T-cell (primary cell): ENCODE measurements around the gene RIOK1. TPM values are rescaled to one million over a fixed set of nuclear protein-coding genes. Genes with fewer than 3 reads are reported as not detected.

ENCODE experiments used
- ATAC-seq, 4 experiments: fragments of 200-7000 bp in 3 of 4; fragments of 150-1000 bp in 1 of 4; cut with Tn5 transposase; replicated peaks in 1 of 4; 1 replicate in 3 of 4; 2 replicates in 1 of 4; pipeline ENCODE4 v1.10.0; 2021; ENCODE audit warnings: moderate library complexity in 3 of 4, mild to moderate bottlenecking in 2 of 4, moderate number of reproducible peaks in 1 of 4
- CTCF ChIA-PET, 2 donors: fragments of 300-600 bp; sonication (Branson Sonifier 250); formaldehyde crosslinking; loops; one replicate each; lab custom pipeline; 2022; ENCODE audit warnings: antibody characterized with exemption in 2 of 2; lab: Charles Lee
- POLR2A ChIA-PET, 2 donors: fragments of 300-600 bp; sonication (Branson Sonifier 250); formaldehyde crosslinking; loops; one replicate each; lab custom pipeline; 2022; ENCODE audit warnings: antibody characterized with exemption in 2 of 2; lab: Charles Lee
- DNase-seq, 35 experiments: peaks; one replicate each; pipeline versions ENCODE4 v3.0.0 to v3.0.0-alpha.2; 2013 to 2023
- H3K27ac ChIP-seq: one replicate; pipeline ENCODE4 v1.5.1; 2013; ENCODE audit warnings: low read length
- H3K27me3 ChIP-seq, 2 experiments: replicated peaks in 1 of 2; 1 replicate in 1 of 2; 2 replicates in 1 of 2; pipeline versions ENCODE4 v1.6.1 to v1.7.0; 2013; ENCODE audit warnings: low read length in 1 of 2, mixed read lengths in 1 of 2; ENCODE audit not compliant: control insufficient read depth in 2 of 2, insufficient read depth in 2 of 2; ENCODE audit errors: extremely low read depth in 1 of 2
- H3K36me3 ChIP-seq, 2 donors: 1 replicate in 1 of 2; 2 replicates in 1 of 2; pipeline versions ENCODE4 v1.6.1 to v1.7.0; 2013; ENCODE audit warnings: low read length in 1 of 2; ENCODE audit not compliant: control insufficient read depth in 2 of 2, insufficient read depth in 1 of 2; ENCODE audit errors: extremely low read depth in 1 of 2
- H3K4me1 ChIP-seq, 2 experiments: 1 replicate in 1 of 2; 2 replicates in 1 of 2; pipeline versions ENCODE4 v1.6.1 to v1.7.0; 2013; ENCODE audit warnings: low read length in 2 of 2, mixed read lengths in 1 of 2; ENCODE audit not compliant: insufficient read depth in 2 of 2, control insufficient read depth in 1 of 2; ENCODE audit errors: extremely low read depth in 1 of 2
- H3K4me3 ChIP-seq, 2 donors: 1 replicate in 1 of 2; 2 replicates in 1 of 2; pipeline versions ENCODE4 v1.5.1 to v1.7.0; 2013; ENCODE audit warnings: mild to moderate bottlenecking in 2 of 2, low read length in 1 of 2, moderate library complexity in 1 of 2; ENCODE audit not compliant: control insufficient read depth in 1 of 2; ENCODE audit errors: extremely low read depth in 1 of 2
- H3K9me3 ChIP-seq: 2 replicates; pipeline ENCODE4 v1.7.0; 2013
- H3K27ac Mint-ChIP-seq, 2 donors: one replicate each; pipeline ENCODE4 v1.8.0; 2020 to 2021; ENCODE audit warnings: mild to moderate bottlenecking in 2 of 2, mixed read lengths in 2 of 2
- H3K27me3 Mint-ChIP-seq, 2 donors: one replicate each; pipeline ENCODE4 v1.8.0; 2021 to 2022; ENCODE audit warnings: mixed read lengths in 2 of 2
- H3K36me3 Mint-ChIP-seq: one replicate; pipeline ENCODE4 v1.8.0; 2021; ENCODE audit warnings: mixed read lengths
- H3K4me1 Mint-ChIP-seq, 3 donors: one replicate each; pipeline ENCODE4 v1.8.0; 2020 to 2022; ENCODE audit warnings: mixed read lengths in 3 of 3, mild to moderate bottlenecking in 1 of 3
- H3K4me3 Mint-ChIP-seq, 3 donors: one replicate each; pipeline ENCODE4 v1.8.0; 2020 to 2022; ENCODE audit warnings: mild to moderate bottlenecking in 3 of 3, mixed read lengths in 3 of 3, moderate library complexity in 3 of 3
- H3K9me3 Mint-ChIP-seq, 3 donors: one replicate each; pipeline ENCODE4 v1.8.0; 2020 to 2022; ENCODE audit warnings: mixed read lengths in 3 of 3
- WGBS: methylation state at CpG from one replicate; pipeline ENCODE4 v1.1.5; 2013; ENCODE audit warnings: missing lambda C conversion rate; ENCODE audit not compliant: insufficient coverage; 5-methylcytosine and 5-hydroxymethylcytosine counted together
- total RNA-seq, 35 experiments: library from RNA in 6 of 35; stranded (reverse) in 6 of 35; fragments of 120-200 nt in 1 of 35; gene quantifications; one replicate each; pipeline versions ENCODE4 v1.2.1 to v1.2.4 and lab custom pipeline; 2013 to 2026

RIOK1 gene
- total RNA-seq, 5 donors from 2014 or later (not counting 1 experiment from before 2014, with no cell fraction given), result 27.4 to 42.9 (median 34.6) TPM

- peaks cover 0 to 2% of the 10 kb centered on the region in 2 donors for H3K36me3 ChIP-seq
- H3K27ac ChIP-seq, result no peak overlapping the region
- no peaks in the 10 kb centered on the region for H3K4me1 ChIP-seq
- Mint-ChIP-seq H3K4me3 (no peak overlapping the region), H3K36me3 (peaks cover 13% of the 10 kb centered on the region), H3K27ac (no peak overlapping the region), H3K4me1 (no peaks in the 10 kb centered on the region), H3K27me3 (no peaks in the 10 kb centered on the region), H3K9me3 (no peaks in the 10 kb centered on the region)
- H3K4me3 ChIP-seq, result no peak overlapping the region
- DNase-seq (no peak), ATAC-seq (no peak)
- no peaks in the 10 kb centered on the region for H3K9me3 ChIP-seq
- H3K27me3 ChIP-seq, result no peaks in the 10 kb centered on the region
- ChIA-PET CTCF (no interaction called here), POLR2A (no interaction called here)
- WGBS, result 100% methylated on average over 1 of the region's 5 CpGs
Measured at GRCh38 chr6:7424058-7424457, 34.5 kb downstream of the RIOK1 start.

- H3K4me1 ChIP-seq, result no peaks in the 10 kb centered on the region
- H3K9me3 ChIP-seq, result no peaks in the 10 kb centered on the region
- no peaks in the 10 kb centered on the region for H3K36me3 ChIP-seq
- H3K27ac ChIP-seq, result no peak overlapping the region
- Mint-ChIP-seq H3K27me3 (no peaks in the 10 kb centered on the region), H3K9me3 (no peaks in the 10 kb centered on the region), H3K4me3 (no peak overlapping the region), H3K36me3 (peaks cover 8% of the 10 kb centered on the region), H3K27ac (no peak overlapping the region), H3K4me1 (no peaks in the 10 kb centered on the region)
- no peak for DNase-seq
- H3K4me3 ChIP-seq, result no peak overlapping the region
- ATAC-seq, result no peak
- 96% methylated on average over 16 of the region's 25 CpGs for WGBS
- CTCF ChIA-PET, result interaction anchor here in 1 of 2 donors (0.7 kb wide), 1 partner anchor 164 kb away, joined by 3 read pairs; no protein-coding TSS in a partner anchor
- POLR2A ChIA-PET, result no interaction called here
- no peaks in the 10 kb centered on the region for H3K27me3 ChIP-seq
Measured at GRCh38 chr6:7424967-7425807, 35.6 kb downstream of the RIOK1 start.

GRCh38 chr6:7425808-7426190 lies 36.2 kb downstream of the RIOK1 start:
- Mint-ChIP-seq H3K4me3 (no peak overlapping the region), H3K4me1 (no peaks in the 10 kb centered on the region), H3K9me3 (no peaks in the 10 kb centered on the region), H3K36me3 (peaks cover 5% of the 10 kb centered on the region), H3K27me3 (no peaks in the 10 kb centered on the region), H3K27ac (no peak overlapping the region)
- no peak for DNase-seq
- 97% methylated on average over 27 of the region's 39 CpGs for WGBS
- ATAC-seq, result no peak
- Histone ChIP-seq H3K4me1 (no peaks in the 10 kb centered on the region), H3K27ac (no peak overlapping the region), H3K4me3 (no peak overlapping the region), H3K36me3 (no peaks in the 10 kb centered on the region), H3K9me3 (no peaks in the 10 kb centered on the region), H3K27me3 (peaks cover 0 to 3% of the 10 kb centered on the region in 2 experiments)
- POLR2A ChIA-PET, result no interaction called here
- CTCF ChIA-PET, result no interaction called here

- Mint-ChIP-seq H3K36me3 (peaks cover 5% of the 10 kb centered on the region), H3K27me3 (peaks cover 4% of the 10 kb centered on the region in 2 donors), H3K9me3 (no peaks in the 10 kb centered on the region), H3K27ac (no peak overlapping the region), H3K4me1 (peaks cover 0 to 2% (median 0%) of the 10 kb centered on the region in 3 donors), H3K4me3 (no peak overlapping the region)
- ATAC-seq, result no peak
- no peak overlapping the region for H3K4me3 ChIP-seq
- no peaks in the 10 kb centered on the region for H3K9me3 ChIP-seq
- CTCF ChIA-PET, result no interaction called here
- H3K27me3 ChIP-seq, result peaks cover 0 to 7% of the 10 kb centered on the region in 2 experiments
- H3K27ac ChIP-seq, result no peak overlapping the region
- no peaks in the 10 kb centered on the region for H3K36me3 ChIP-seq
- DNase-seq, result no peak
- no peaks in the 10 kb centered on the region for H3K4me1 ChIP-seq
- POLR2A ChIA-PET, result no interaction called here
- WGBS, result 83% methylated on average over 12 of the region's 16 CpGs
Measured at GRCh38 chr6:7426447-7427169, 37.0 kb downstream of the RIOK1 start.

- H3K4me3 ChIP-seq, result no peak overlapping the region
- WGBS, result no CpG with 5 or more reads among the region's 8 CpGs
- no peak overlapping the region for H3K4me3 Mint-ChIP-seq
- H3K36me3 ChIP-seq, result no peaks in the 10 kb centered on the region
- H3K27ac Mint-ChIP-seq, result no peak overlapping the region
- no peaks in the 10 kb centered on the region for H3K4me1 ChIP-seq
- peaks cover 0 to 21% of the 10 kb centered on the region in 2 experiments for H3K27me3 ChIP-seq
- H3K27ac ChIP-seq, result no peak overlapping the region
- ATAC-seq, result no peak
- H3K9me3 Mint-ChIP-seq, result peaks cover 5 to 7% (median 5%) of the 10 kb centered on the region in 3 donors
- CTCF ChIA-PET, result interaction anchor here in 1 of 2 donors (1.0 kb wide), 1 partner anchor 180 kb away, joined by 3 read pairs; no protein-coding TSS in a partner anchor
- POLR2A ChIA-PET, result no interaction called here
- peaks cover 6 to 13% of the 10 kb centered on the region in 2 donors for H3K27me3 Mint-ChIP-seq
- H3K36me3 Mint-ChIP-seq, result peaks cover 4% of the 10 kb centered on the region
- H3K9me3 ChIP-seq, result no peaks in the 10 kb centered on the region
- DNase-seq, result no peak
- H3K4me1 Mint-ChIP-seq, result peaks cover 0 to 2% (median 0%) of the 10 kb centered on the region in 3 donors
Measured at GRCh38 chr6:7431313-7431673, 41.7 kb downstream of the RIOK1 start.

GRCh38 chr6:7431674-7432390 lies 42.2 kb downstream of the RIOK1 start:
- no peak overlapping the region for H3K27ac Mint-ChIP-seq
- Histone ChIP-seq H3K27ac (no peak overlapping the region), H3K4me3 (no peak overlapping the region), H3K27me3 (peaks cover 0 to 21% of the 10 kb centered on the region in 2 experiments), H3K4me1 (no peaks in the 10 kb centered on the region), H3K36me3 (no peaks in the 10 kb centered on the region), H3K9me3 (no peaks in the 10 kb centered on the region)
- H3K4me1 Mint-ChIP-seq, result peaks cover 0 to 2% (median 0%) of the 10 kb centered on the region in 3 donors
- no peak overlapping the region for H3K4me3 Mint-ChIP-seq
- 87% methylated on average over 22 of the region's 24 CpGs for WGBS
- ChIA-PET POLR2A (no interaction called here), CTCF (no interaction called here)
- peaks cover 6 to 13% of the 10 kb centered on the region in 2 donors for H3K27me3 Mint-ChIP-seq
- H3K36me3 Mint-ChIP-seq, result peaks cover 4% of the 10 kb centered on the region
- H3K9me3 Mint-ChIP-seq, result peaks cover 5 to 7% (median 5%) of the 10 kb centered on the region in 3 donors
- ATAC-seq, result no peak
- no peak for DNase-seq
